ENCODE results near the gene PRKCZ. TPM values are rescaled to one million over a fixed set of nuclear protein-coding genes. Genes with fewer than 3 reads are reported as not detected.

Gene PRKCZ
- total RNA-seq, 1 experiment from 2014 or later = 1.9 TPM

DNA sequence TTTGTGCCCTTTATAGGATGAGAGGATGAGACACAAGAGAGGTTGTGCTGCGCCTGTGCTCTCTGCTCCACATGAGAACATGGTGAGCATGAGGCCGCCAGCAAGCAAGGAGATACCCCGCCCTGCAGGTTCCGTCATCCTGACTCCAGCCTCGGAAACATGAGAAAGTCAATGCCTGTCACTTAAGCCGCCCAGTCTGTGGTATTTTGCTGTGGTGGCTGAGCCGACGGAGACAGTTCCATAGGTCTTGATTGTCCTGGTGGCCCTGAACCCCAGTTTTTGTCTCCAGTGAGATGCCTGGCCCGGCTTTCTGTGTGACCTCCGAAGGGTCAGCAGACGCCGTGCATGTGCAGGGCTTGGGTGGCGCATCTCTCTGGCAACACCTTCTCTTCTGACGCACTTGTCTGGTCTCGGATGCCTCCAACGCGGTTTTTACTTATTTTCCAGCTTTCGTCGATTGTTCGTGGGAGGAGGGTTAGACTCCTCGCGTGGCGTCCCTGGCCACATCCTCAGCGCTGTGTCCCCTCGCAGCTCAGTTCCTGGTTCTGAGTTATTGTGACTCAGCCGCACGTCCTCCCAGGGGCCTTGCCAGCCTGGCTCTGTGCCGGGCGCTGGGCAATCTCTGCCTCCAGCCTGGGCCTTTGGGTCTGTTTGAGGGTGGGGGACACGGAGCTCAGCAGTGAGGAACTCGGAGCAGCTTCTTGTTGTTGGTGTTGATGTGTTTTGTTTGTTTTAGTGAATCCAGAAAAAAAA is 74.4 kb downstream of the PRKCZ start:
- Histone ChIP-seq H3K27me3 (replicated peaks; ENCODE audit: insufficient read depth, low read depth, low read length, poor library complexity) (no peaks in the 10 kb centered on the region), H3K4me1 (ENCODE audit: insufficient read depth, low read length, poor library complexity, severe bottlenecking) (no peaks in the 10 kb centered on the region), H3K27ac (ENCODE audit: low read depth, low read length, poor library complexity, severe bottlenecking) (no peak overlapping the region), H3K9me3 (ENCODE audit: low read depth, low read length, poor library complexity, severe bottlenecking) (peaks cover 4% of the 10 kb centered on the region), H3K36me3 (ENCODE audit: insufficient read depth, low read length, poor library complexity, severe bottlenecking) (no peaks in the 10 kb centered on the region), H3K4me3 (ENCODE audit: low read depth, low read length, poor library complexity, severe bottlenecking) (no peak overlapping the region)
- intact Hi-C loops (cut with micrococcal nuclease; ENCODE audit: unreplicated experiment) = no loop called here
- ChIA-PET CTCF (no interaction called here), POLR2A (ENCODE audit: low non-redundant PET) (no interaction called here)
- TF ChIP-seq EZH2 (IDR thresholded peaks at IDR 0.05; ENCODE audit: borderline replicate concordance, low read depth, low read length, poor library complexity, severe bottlenecking) = no peak
- TF ChIP-seq, protein P1, sequence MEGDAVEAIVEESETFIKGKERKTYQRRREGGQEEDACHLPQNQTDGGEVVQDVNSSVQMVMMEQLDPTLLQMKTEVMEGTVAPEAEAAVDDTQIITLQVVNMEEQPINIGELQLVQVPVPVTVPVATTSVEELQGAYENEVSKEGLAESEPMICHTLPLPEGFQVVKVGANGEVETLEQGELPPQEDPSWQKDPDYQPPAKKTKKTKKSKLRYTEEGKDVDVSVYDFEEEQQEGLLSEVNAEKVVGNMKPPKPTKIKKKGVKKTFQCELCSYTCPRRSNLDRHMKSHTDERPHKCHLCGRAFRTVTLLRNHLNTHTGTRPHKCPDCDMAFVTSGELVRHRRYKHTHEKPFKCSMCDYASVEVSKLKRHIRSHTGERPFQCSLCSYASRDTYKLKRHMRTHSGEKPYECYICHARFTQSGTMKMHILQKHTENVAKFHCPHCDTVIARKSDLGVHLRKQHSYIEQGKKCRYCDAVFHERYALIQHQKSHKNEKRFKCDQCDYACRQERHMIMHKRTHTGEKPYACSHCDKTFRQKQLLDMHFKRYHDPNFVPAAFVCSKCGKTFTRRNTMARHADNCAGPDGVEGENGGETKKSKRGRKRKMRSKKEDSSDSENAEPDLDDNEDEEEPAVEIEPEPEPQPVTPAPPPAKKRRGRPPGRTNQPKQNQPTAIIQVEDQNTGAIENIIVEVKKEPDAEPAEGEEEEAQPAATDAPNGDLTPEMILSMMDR (conservative IDR thresholded peaks at IDR 0.05; ENCODE audit: low read depth, low read length) = no peak
- DNase-seq (ENCODE audit: low spot score) = peak; percentile 36
- no TSS peak for BruUV-seq (replicated peaks)

GRCh38 chr1:2125350-2126211 is 75.4 kb downstream of the PRKCZ start:
- H3K27ac ChIP-seq (ENCODE audit: low read depth, low read length, poor library complexity, severe bottlenecking) = no peak overlapping the region
- ChIA-PET CTCF (no interaction called here), POLR2A (ENCODE audit: low non-redundant PET) (no interaction called here)
- no peak overlapping the region for H3K4me3 ChIP-seq (ENCODE audit: low read depth, low read length, poor library complexity, severe bottlenecking)
- H3K4me1 ChIP-seq (ENCODE audit: insufficient read depth, low read length, poor library complexity, severe bottlenecking) = no peaks in the 10 kb centered on the region
- no TSS peak for BruUV-seq (replicated peaks)
- H3K36me3 ChIP-seq (ENCODE audit: insufficient read depth, low read length, poor library complexity, severe bottlenecking) = no peaks in the 10 kb centered on the region
- no peaks in the 10 kb centered on the region for H3K27me3 ChIP-seq (replicated peaks; ENCODE audit: insufficient read depth, low read depth, low read length, poor library complexity)
- H3K9me3 ChIP-seq (ENCODE audit: low read depth, low read length, poor library complexity, severe bottlenecking) = peaks cover 4% of the 10 kb centered on the region
- no peak for DNase-seq (ENCODE audit: low spot score)
- TF ChIP-seq, protein P1 (conservative IDR thresholded peaks at IDR 0.05; ENCODE audit: low read depth, low read length) = no peak
- TF ChIP-seq EZH2 (IDR thresholded peaks at IDR 0.05; ENCODE audit: borderline replicate concordance, low read depth, low read length, poor library complexity, severe bottlenecking) = no peak
- intact Hi-C loops (cut with micrococcal nuclease; ENCODE audit: unreplicated experiment) = no loop called here

GRCh38 chr1:2126331-2127186 is 76.3 kb downstream of the PRKCZ start:
- no peaks in the 10 kb centered on the region for H3K27me3 ChIP-seq (replicated peaks; ENCODE audit: insufficient read depth, low read depth, low read length, poor library complexity)
- POLR2A ChIA-PET (ENCODE audit: low non-redundant PET) = no interaction called here
- intact Hi-C loops (cut with micrococcal nuclease; ENCODE audit: unreplicated experiment) = no loop called here
- DNase-seq (ENCODE audit: low spot score) = no peak
- no peaks in the 10 kb centered on the region for H3K36me3 ChIP-seq (ENCODE audit: insufficient read depth, low read length, poor library complexity, severe bottlenecking)
- BruUV-seq (replicated peaks) = no TSS peak
- no peak for TF ChIP-seq EZH2 (IDR thresholded peaks at IDR 0.05; ENCODE audit: borderline replicate concordance, low read depth, low read length, poor library complexity, severe bottlenecking)
- TF ChIP-seq, protein P1 (conservative IDR thresholded peaks at IDR 0.05; ENCODE audit: low read depth, low read length) = no peak
- H3K4me1 ChIP-seq (ENCODE audit: insufficient read depth, low read length, poor library complexity, severe bottlenecking) = no peaks in the 10 kb centered on the region
- peaks cover 4% of the 10 kb centered on the region for H3K9me3 ChIP-seq (ENCODE audit: low read depth, low read length, poor library complexity, severe bottlenecking)
- H3K4me3 ChIP-seq (ENCODE audit: low read depth, low read length, poor library complexity, severe bottlenecking) = no peak overlapping the region
- CTCF ChIA-PET = interaction anchor here (0.7 kb wide), 1 partner anchor 14 kb away, joined by 4 read pairs; no protein-coding TSS in a partner anchor
- no peak overlapping the region for H3K27ac ChIP-seq (ENCODE audit: low read depth, low read length, poor library complexity, severe bottlenecking)
